CD4-positive, alpha-beta T cell treated with Interferon gamma for 1 hour (primary cell): Measurements from ENCODE around the gene TMEM192.
"Not testable (repeated sequence)": the region's sequence is repeated elsewhere in the genome, so short reads cannot be mapped to it uniquely, and the experiment has no call there.

Experiments
- DNase-seq: peaks from one replicate; pipeline ENCODE4 v3.0.0-alpha.2; 2020

The TMEM192 gene

GRCh38 chr4:165112368-165113121 is at the start of gene TMEM192:
TMEM192 (minus strand) TSS chr4:165112860; CDS start chr4:165112773, 87 bp downstream.
- peak; percentile 87 for DNase-seq

- no peak for DNase-seq
Measured at GRCh38 chr4:165158762-165159161, 46.1 kb upstream of the TMEM192 start.

GRCh38 chr4:165156906-165157305 is 44.2 kb upstream of the TMEM192 start:
- no peak for DNase-seq

GRCh38 chr4:165154482-165154881 is 41.8 kb upstream of the TMEM192 start:
- DNase-seq, result no peak

DNA sequence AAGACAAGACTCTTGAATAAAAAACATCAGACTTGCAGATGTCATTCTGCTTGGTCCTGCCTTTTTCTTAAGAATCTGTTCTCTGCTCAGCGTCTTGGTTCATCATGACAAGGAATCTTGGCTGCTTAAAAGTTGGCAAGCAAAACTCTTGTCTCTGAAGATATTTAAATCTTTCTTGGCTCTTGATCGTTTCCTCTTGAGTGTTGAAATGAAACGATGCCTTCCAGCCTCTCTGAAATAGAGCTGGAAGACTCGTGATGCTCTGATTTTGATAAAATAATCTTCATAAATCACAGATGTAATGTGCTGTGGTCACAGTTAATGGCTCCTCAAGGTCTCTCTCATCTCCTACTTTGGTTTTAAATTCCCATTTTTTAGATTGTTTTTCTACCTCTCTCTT is 39.9 kb upstream of the TMEM192 start:
- DNase-seq, result no peak

- DNase-seq, result no peak
Measured at GRCh38 chr4:165151734-165152133, 39.1 kb upstream of the TMEM192 start.

GRCh38 chr4:165150545-165150944 is 37.9 kb upstream of the TMEM192 start:
- no peak for DNase-seq

DNA sequence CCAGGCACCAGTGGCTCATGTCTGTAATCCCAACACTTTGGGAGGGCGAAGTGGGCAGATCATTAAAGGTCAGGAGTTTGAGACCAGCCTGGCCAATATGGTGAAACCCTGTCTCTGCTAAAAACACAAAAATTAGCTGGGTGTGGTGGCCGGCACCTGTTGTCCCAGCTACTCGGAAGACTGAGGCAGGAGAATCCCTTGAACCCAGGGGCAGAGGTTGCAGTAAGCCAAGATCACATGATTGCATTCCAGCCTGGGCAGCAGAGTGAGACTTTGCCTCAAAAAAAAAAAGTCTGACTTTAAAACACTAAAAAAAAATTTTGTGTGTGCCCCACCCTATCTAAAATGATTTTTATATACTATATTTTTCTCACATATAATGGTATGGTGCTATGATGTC is 26.2 kb upstream of the TMEM192 start:
- DNase-seq, result no peak

- no peak for DNase-seq
Measured at GRCh38 chr4:165137205-165137604, 24.5 kb upstream of the TMEM192 start.

DNA sequence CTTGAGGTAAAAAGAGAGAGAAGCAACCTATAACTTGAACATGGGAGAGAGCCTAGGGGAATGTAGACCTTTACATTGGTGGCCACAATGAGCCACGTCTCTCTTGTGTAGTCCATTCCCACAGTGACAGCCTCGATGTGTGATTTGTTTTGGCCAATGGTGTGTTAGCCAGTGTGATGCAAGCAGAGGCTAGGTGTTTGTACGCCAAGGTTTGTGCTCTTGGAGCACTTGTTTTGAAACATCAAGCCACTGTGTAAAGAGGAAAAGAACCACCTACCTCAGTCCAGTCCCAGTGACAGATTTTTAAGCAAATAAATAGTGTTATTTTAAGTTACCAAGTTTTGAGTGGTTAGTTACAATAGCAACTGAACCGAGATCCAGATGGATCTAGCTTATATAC is 23.9 kb upstream of the TMEM192 start:
- DNase-seq, result no peak

GRCh38 chr4:165133150-165133549 is 20.5 kb upstream of the TMEM192 start:
- DNase-seq, result no peak

GRCh38 chr4:165131247-165131832 is 18.7 kb upstream of the TMEM192 start:
- peak; percentile 60 for DNase-seq

DNA sequence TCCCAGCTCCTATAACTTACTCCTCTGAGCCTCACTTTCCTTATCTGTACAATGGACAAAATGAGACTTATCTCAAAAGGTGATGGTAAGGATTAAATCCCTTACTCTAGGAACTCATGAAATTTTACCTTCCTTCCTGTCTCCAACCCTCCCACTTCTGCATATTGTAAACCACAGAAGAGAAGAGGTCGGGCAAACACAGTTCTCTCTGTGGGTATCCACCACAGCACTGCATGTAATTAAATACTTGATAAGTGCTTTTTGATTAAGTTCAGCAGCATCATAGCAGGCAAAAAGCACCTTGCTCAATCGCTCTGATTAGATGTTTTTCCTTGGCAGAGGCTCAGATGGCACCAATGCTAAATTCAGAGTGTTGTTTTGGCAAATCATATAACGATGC is 17.3 kb upstream of the TMEM192 start:
- no peak for DNase-seq

DNA sequence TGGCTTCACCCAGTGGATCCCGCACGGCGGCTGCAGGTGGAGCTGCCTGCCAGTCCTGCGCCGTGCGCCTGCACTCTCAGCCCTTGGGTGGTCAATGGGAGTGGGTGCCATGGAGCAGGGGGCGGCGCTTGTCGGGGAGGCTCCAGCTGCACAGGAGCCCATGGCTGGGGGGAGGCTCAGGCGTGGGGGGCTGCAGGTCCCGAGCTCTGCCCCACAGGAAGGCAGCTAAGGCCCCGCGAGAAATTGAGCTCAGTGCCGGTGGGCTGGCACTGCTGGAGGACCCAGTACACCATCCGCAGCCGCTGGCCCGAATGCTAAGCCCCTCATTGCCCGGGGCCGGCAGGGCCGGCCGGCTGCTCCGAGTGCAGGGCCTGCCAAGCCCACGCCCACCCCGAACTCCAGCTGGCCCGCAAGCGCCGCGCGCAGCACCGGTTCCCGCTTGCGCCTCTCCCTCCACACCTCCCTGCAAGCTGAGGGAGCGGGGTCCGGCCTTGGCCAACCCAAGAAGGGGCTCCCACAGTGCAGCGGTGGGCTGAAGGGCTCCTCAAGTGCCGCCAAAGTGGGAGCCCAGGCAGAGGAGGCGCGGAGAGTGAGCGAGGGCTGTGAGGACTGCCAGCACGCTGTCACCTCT is 13.3 kb upstream of the TMEM192 start:
- DNase-seq, result not testable (repeated sequence)

- DNase-seq, result no peak
Measured at GRCh38 chr4:165124488-165124887, 11.8 kb upstream of the TMEM192 start.

GRCh38 chr4:165118256-165118909 is 5.7 kb upstream of the TMEM192 start:
- DNase-seq, result no peak

DNA sequence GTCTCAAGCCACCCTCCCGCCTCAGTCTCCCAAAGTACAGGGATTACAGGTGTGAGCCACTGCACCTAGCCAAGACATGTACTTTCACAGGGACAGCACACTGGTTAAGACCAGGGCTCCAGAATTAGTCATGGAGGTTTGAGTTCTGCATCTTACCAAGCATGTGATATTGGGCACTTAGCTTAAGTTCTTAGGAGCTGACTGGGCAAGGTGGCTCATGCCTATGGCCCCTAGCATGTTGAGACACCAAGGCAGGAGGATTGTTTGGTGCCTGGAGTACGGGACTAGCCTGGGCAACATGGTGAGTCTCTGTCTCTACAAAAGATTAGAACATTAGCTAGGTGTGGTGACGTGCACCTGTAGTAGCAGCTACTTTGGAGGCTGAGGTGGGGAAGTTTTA is 2.6 kb upstream of the TMEM192 start:
- no peak for DNase-seq

DNA sequence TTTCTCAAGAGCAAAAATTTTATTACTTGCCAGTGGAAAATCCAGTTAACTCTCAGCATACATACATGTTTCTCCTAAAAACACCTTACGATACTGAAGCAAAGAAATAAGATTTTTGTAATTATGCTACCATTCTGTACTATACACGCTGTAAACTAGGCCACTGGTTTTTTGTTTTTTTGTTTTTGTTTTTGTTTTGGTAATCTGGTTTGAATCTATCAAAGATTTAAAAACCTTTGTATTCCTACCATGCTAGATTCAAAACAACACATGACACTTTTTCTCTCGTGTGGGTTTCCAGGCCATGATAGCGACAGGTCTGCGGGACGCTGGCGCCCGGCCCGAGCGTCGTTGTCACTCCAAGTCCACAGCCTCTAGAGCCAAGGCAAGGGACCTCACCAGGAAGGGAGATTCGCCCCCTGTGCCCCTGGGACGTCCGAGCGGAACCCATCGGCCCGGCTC is 723 bp downstream of the TMEM192 start:
- no peak for DNase-seq

DNA sequence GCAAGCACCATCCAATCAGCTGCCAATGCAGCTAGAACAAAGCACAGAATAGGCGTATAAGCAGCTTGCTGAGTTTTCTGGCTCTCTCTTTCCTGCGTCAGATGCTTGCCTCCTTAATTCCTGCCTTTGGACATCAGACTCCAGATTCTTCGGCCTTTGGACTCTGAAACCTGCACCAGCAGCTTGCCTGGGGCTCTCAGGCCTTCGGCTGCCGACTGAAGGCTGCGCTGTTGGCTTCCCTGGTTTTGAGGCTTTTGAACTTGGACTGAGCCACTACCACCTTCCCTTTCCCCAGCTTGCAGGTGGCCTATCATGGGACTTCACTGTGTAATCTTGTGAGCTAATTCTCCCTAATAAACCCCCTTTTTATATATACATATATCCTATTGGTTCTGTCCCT is 6.1 kb downstream of the TMEM192 start:
- DNase-seq, result no peak

- DNase-seq, result no peak
Measured at GRCh38 chr4:165101641-165102040, 11.0 kb downstream of the TMEM192 start.

DNA sequence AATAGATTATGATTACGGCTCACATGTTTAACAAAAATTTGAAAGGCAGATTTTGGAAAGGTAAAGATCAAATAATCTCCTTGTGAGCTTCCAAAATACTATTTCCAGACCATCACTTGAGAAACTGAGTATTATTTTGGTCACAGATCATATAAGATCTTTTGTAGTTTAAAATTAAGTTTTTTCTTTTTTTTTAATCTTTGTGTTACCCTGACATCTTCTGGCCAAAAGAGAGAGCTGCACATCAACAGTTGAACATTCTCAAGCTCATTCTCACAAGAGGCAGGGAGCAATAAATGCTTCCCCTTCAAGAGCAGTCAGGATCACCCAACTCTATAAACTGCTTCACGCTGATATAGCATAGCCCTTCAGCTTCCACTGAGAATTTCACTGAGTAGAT is 15.9 kb downstream of the TMEM192 start:
- no peak for DNase-seq

DNA sequence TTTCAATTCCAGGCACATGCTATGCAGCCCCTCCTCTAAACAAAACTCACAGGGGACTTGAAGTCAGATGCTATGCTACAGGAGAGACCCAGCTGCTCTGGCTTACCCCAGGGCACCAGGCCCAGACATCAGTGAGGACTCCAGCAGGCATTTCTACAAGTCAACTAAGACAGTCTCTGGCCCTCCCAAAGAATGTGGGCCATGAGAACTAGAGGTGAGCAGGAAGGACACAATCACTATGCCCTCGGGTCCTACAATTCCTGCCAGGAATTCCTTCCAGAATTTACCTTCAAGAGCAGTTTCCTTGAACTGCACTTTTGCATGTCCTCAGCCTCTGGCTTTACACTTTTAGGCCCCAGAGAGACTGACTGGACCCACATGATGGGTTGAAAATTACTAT is 17.4 kb downstream of the TMEM192 start:
- DNase-seq, result no peak

DNA sequence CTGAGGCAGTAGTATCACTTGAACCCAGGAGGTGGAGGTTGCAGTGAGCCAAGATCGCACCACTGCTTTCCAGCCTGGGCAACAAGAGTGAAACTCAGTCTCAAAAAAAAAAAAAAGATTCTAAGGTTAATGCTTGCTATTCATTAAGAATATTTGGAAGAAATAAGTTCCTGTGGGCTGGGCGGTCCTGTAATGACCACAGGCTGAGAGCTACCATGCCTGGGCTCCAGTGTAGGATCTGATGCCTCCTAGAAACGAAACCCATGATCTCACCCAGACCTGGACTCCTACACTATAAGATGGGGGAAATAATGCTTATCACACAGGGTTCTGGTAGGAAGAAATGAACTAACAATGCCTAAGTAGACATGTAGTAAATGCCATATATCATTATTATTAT is 17.8 kb downstream of the TMEM192 start:
- no peak for DNase-seq

- not testable (repeated sequence) for DNase-seq
Measured at GRCh38 chr4:165092187-165092586, 20.5 kb downstream of the TMEM192 start.
